Measurements from ENCODE around the gene C20orf144. TPM values are rescaled to one million over a fixed set of nuclear protein-coding genes. Genes with fewer than 3 reads are reported as not detected.

The C20orf144 gene
- total and polyA plus RNA-seq, 9 of the 15 experiments (the other 6 are each of a cell fraction or from before 2014, with no cell fraction given), result 0.04 to 0.23 (median 0.11) TPM; not detected in 2

GRCh38 chr20:33653218-33653899 is 8.8 kb upstream of the C20orf144 start (continued):
- TF ChIP-seq USF1 (CRISPR knock-in tag; IDR thresholded peaks at IDR 0.05) (no peak), WHSC1 (IDR thresholded peaks at IDR 0.05; ENCODE audit: low read length) (no peak), RFX7 (CRISPR knock-in tag; IDR thresholded peaks at IDR 0.05) (no peak), COPS2 (conservative IDR thresholded peaks at IDR 0.05) (no peak), ZZZ3 (IDR thresholded peaks at IDR 0.05) (no peak), RNF2 (IDR thresholded peaks at IDR 0.05) (no peak), STAG1 (CRISPR knock-in tag; IDR thresholded peaks at IDR 0.05; ENCODE audit: borderline replicate concordance) (peak; percentile 55; the same call in 1 of the 2 replicates), XRCC5 (IDR thresholded peaks at IDR 0.05; ENCODE audit: low read depth, low read length) (0 out of 2 replicates have a peak, but pooled peaks have one; percentile 48), HMBOX1 (IDR thresholded peaks at IDR 0.05) (no peak), POLR2G (IDR thresholded peaks at IDR 0.05; ENCODE audit: low read depth, low read length) (peak; percentile 60), MAFF (IDR thresholded peaks at IDR 0.05; ENCODE audit: low read length) (no peak), SETDB1 (IDR thresholded peaks at IDR 0.05; ENCODE audit: low read length) (no peak), SUPT5H (IDR thresholded peaks at IDR 0.05) (0 out of 2 replicates have a peak, but pooled peaks have one; percentile 48), ESRRA (IDR thresholded peaks at IDR 0.05; ENCODE audit: borderline replicate concordance, low read depth) (no peak), TAF7 (tag; IDR thresholded peaks at IDR 0.05) (no peak), CUX1 (CRISPR knock-in tag; IDR thresholded peaks at IDR 0.05) (no peak), L3MBTL2 (IDR thresholded peaks at IDR 0.05) (no peak), ZNF695 (CRISPR knock-in tag; IDR thresholded peaks at IDR 0.05) (no peak), TFE3 (CRISPR knock-in tag; IDR thresholded peaks at IDR 0.05) (no peak), ASH1L (IDR thresholded peaks at IDR 0.05; ENCODE audit: borderline replicate concordance, low read depth, partially characterized antibody) (no peak), SMAD4 (CRISPR knock-in tag; conservative IDR thresholded peaks at IDR 0.05) (no peak), HDAC6 (IDR thresholded peaks at IDR 0.05; ENCODE audit: low read depth, low read length) (no peak)

All from K562 (cell line).